Prostate gland (tissue), 2 donors: ENCODE measurements around the gene TIGD1.

Experiments used
- POLR2A ChIP-seq: fragments of 450-650 bp; IDR thresholded peaks from one replicate; pipeline ENCODE4 v1.6.1; 2016; ENCODE audit warnings: antibody characterized with exemption, mild to moderate bottlenecking
- POLR2AphosphoS5 ChIP-seq: sonication (generic); formaldehyde crosslinking; IDR thresholded peaks from one replicate; pipeline ENCODE4 v1.6.1; 2017; ENCODE audit warnings: antibody characterized with exemption
- TF ChIP-seq, protein P1 (sequence below), 4 experiments: fragments of 200-600 bp in 2 of 4; fragments of 450-650 bp in 2 of 4; sonication (generic) in 2 of 4; IDR thresholded peaks; 1 replicate in 3 of 4; 2 replicates in 1 of 4; pipeline ENCODE4 v1.5.1; 2016 to 2019; ENCODE audit warnings: antibody characterized with exemption in 4 of 4, mild to moderate bottlenecking in 2 of 4, moderate library complexity in 2 of 4

- no peak for TF ChIP-seq POLR2AphosphoS5
- TF ChIP-seq, protein P1, sequence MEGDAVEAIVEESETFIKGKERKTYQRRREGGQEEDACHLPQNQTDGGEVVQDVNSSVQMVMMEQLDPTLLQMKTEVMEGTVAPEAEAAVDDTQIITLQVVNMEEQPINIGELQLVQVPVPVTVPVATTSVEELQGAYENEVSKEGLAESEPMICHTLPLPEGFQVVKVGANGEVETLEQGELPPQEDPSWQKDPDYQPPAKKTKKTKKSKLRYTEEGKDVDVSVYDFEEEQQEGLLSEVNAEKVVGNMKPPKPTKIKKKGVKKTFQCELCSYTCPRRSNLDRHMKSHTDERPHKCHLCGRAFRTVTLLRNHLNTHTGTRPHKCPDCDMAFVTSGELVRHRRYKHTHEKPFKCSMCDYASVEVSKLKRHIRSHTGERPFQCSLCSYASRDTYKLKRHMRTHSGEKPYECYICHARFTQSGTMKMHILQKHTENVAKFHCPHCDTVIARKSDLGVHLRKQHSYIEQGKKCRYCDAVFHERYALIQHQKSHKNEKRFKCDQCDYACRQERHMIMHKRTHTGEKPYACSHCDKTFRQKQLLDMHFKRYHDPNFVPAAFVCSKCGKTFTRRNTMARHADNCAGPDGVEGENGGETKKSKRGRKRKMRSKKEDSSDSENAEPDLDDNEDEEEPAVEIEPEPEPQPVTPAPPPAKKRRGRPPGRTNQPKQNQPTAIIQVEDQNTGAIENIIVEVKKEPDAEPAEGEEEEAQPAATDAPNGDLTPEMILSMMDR (IDR thresholded peaks at IDR 0.05) = no peak
- no peak for TF ChIP-seq POLR2A
Measured at GRCh38 chr2:232502911-232503808, 47.2 kb downstream of the TIGD1 start.
